GM19452 (cell line): ENCODE results near the gene APOA1.

Experiments used
- ATAC-seq: cut with Tn5 transposase; IDR thresholded peaks from one replicate; pipeline ENCODE4 v1.9.1; 2021; ENCODE audit not compliant: unreplicated experiment

The APOA1 gene

GRCh38 chr11:116837231-116838091, at the start of gene APOA1:
APOA1 (minus strand) TSS chr11:116837622; CDS start chr11:116837387, 235 bp downstream.
- ATAC-seq = no peak

- no peak for ATAC-seq
Observed at GRCh38 chr11:116885951-116886655, 48.7 kb upstream of the APOA1 start.

GRCh38 chr11:116882386-116882785, 45.0 kb upstream of the APOA1 start:
- ATAC-seq = no peak

- ATAC-seq = no peak
Observed at GRCh38 chr11:116881143-116881542, 43.7 kb upstream of the APOA1 start.

- ATAC-seq = no peak
Observed at GRCh38 chr11:116879800-116880625, 42.6 kb upstream of the APOA1 start.

- no peak for ATAC-seq
Observed at GRCh38 chr11:116876656-116877055, 39.2 kb upstream of the APOA1 start.

GRCh38 chr11:116875194-116875593, 37.8 kb upstream of the APOA1 start:
- no peak for ATAC-seq

GRCh38 chr11:116874251-116874650, 36.8 kb upstream of the APOA1 start:
- no peak for ATAC-seq

GRCh38 chr11:116873381-116873780, 36.0 kb upstream of the APOA1 start:
- ATAC-seq = no peak

GRCh38 chr11:116871248-116871647, 33.8 kb upstream of the APOA1 start:
- ATAC-seq = no peak

- ATAC-seq = no peak
Observed at GRCh38 chr11:116870054-116870453, 32.6 kb upstream of the APOA1 start.

- ATAC-seq = no peak
Observed at GRCh38 chr11:116869610-116870009, 32.2 kb upstream of the APOA1 start.

GRCh38 chr11:116868066-116868465, 30.6 kb upstream of the APOA1 start:
- ATAC-seq = no peak

GRCh38 chr11:116867619-116868018, 30.2 kb upstream of the APOA1 start:
- no peak for ATAC-seq

- no peak for ATAC-seq
Observed at GRCh38 chr11:116866804-116867455, 29.5 kb upstream of the APOA1 start.

GRCh38 chr11:116865696-116866095, 28.3 kb upstream of the APOA1 start:
- ATAC-seq = no peak

GRCh38 chr11:116864531-116864930, 27.1 kb upstream of the APOA1 start:
- no peak for ATAC-seq

- ATAC-seq = no peak
Observed at GRCh38 chr11:116862951-116863350, 25.5 kb upstream of the APOA1 start.

GRCh38 chr11:116862185-116862584, 24.8 kb upstream of the APOA1 start:
- no peak for ATAC-seq

GRCh38 chr11:116861539-116861938, 24.1 kb upstream of the APOA1 start:
- ATAC-seq = no peak

GRCh38 chr11:116860303-116860702, 22.9 kb upstream of the APOA1 start:
- ATAC-seq = no peak
